Measurements from ENCODE around the gene PANK1.
"Not testable (repeated sequence)": the region's sequence is repeated elsewhere in the genome, so short reads cannot be mapped to it uniquely, and the experiment has no call there.

Gene PANK1

GRCh38 chr10:89651205-89651915 is 6.3 kb upstream of the PANK1 start:
- DNase-seq = no peak

GRCh38 chr10:89649051-89649450 is 4.0 kb upstream of the PANK1 start:
- no peak for DNase-seq

- DNase-seq = no peak
Observed at GRCh38 chr10:89648074-89648473, 3.0 kb upstream of the PANK1 start.

- DNase-seq = no peak
Observed at GRCh38 chr10:89646889-89647657, 2.0 kb upstream of the PANK1 start.

GRCh38 chr10:89645742-89646172 is 715 bp upstream of the PANK1 start:
- no peak for DNase-seq

GRCh38 chr10:89644691-89644966 is 413 bp downstream of the PANK1 start:
- no peak for DNase-seq

- peak; percentile 83 for DNase-seq
Observed at GRCh38 chr10:89643812-89644690, 991 bp downstream of the PANK1 start.

GRCh38 chr10:89643431-89643811 is 1.6 kb downstream of the PANK1 start:
- DNase-seq = no peak

- no peak for DNase-seq
Observed at GRCh38 chr10:89642193-89642592, 2.8 kb downstream of the PANK1 start.

- DNase-seq = no peak
Observed at GRCh38 chr10:89640241-89640640, 4.8 kb downstream of the PANK1 start.

GRCh38 chr10:89639326-89639725 is 5.7 kb downstream of the PANK1 start:
- DNase-seq = no peak

GRCh38 chr10:89637113-89637512 is 7.9 kb downstream of the PANK1 start:
- no peak for DNase-seq

GRCh38 chr10:89634637-89635036 is 10.4 kb downstream of the PANK1 start:
- no peak for DNase-seq

GRCh38 chr10:89633484-89633883 is 11.6 kb downstream of the PANK1 start:
- DNase-seq = no peak

- DNase-seq = no peak
Observed at GRCh38 chr10:89632824-89633223, 12.2 kb downstream of the PANK1 start.

GRCh38 chr10:89627830-89628229 is 17.2 kb downstream of the PANK1 start:
- no peak for DNase-seq

GRCh38 chr10:89625041-89625765 is 19.8 kb downstream of the PANK1 start:
- no peak for DNase-seq

- DNase-seq = no peak
Observed at GRCh38 chr10:89624020-89624419, 21.0 kb downstream of the PANK1 start.

- DNase-seq = no peak
Observed at GRCh38 chr10:89622151-89622550, 22.9 kb downstream of the PANK1 start.

- DNase-seq = no peak
Observed at GRCh38 chr10:89621438-89621837, 23.6 kb downstream of the PANK1 start.

GRCh38 chr10:89620296-89620695 is 24.7 kb downstream of the PANK1 start:
- DNase-seq = not testable (repeated sequence)

GRCh38 chr10:89615824-89616223 is 29.2 kb downstream of the PANK1 start:
- DNase-seq = no peak

- DNase-seq = no peak
Observed at GRCh38 chr10:89615112-89615511, 29.9 kb downstream of the PANK1 start.

Measured in DMS79 (cell line).